Activated effector memory CD4-positive, alpha-beta T cell treated with anti-CD3 and anti-CD28 coated beads, Interleukin-2, amount 50 U/mL, for 16 hours (primary cell): ENCODE results near the gene ATP8A2.
A peak's percentile ranks its signal among the peaks of the same experiment; 100 is the strongest.

Source experiments
- DNase-seq: peaks from one replicate; pipeline ENCODE4 v3.0.0-alpha.2; 2020

Gene ATP8A2

GRCh38 chr13:25868490-25868889 is 496.7 kb downstream of the ATP8A2 start:
- DNase-seq, result no peak

DNA sequence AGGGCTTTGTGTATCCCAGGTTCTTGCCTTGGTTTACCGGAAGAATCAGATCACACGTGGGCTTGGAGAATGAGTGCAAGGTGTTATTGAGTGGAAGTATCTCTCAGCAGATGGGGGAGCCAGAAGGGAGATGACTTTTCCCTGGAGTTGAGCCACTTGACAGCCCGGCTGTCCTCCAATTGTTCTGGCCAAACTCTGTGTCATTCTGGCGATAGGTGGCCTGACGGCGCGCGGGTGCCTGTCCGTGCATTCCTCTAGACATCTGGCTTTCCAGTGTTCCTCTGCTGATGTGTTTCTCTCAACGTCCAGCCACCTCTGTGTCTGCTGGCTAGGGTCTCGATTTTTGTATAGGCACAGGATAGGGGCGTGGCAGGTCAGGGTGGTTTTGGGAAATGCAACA is 498.2 kb downstream of the ATP8A2 start:
- no peak for DNase-seq

DNA sequence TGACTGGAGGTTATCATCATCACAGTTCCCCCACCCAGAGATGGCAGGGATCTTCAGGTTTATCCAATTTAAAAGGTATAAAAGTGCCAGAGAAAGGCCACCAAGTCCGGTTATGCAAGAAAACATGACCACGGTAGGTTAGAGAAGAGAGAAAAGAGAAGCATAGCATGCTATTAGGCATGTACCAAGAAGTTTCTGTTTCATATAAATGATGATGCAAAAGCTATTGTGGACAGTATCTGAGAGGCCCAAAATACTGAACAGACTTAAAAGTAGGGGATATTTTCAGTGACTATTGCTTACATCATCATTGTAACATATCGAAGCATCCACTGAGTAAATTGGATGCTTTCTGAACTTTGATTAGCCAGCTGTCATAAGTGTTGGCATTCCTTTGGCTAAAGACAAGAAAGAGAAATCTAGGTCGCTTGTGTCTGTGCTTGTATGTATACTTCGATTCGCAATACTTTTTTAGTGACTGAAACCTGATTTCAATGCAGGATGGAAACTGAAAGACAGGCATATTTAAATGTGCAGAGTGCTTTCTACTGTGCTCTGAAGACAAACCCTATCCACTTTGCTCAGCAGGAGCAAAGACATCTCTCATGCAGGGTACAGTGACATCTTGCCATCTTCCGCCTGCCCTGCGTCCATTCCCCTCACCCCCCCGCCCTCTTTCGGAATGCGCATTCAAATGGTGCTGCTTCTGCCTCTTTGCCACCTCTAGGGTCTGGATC is 499.8 kb downstream of the ATP8A2 start:
- DNase-seq, result no peak

GRCh38 chr13:25872481-25873241 is 500.9 kb downstream of the ATP8A2 start:
- no peak for DNase-seq

DNA sequence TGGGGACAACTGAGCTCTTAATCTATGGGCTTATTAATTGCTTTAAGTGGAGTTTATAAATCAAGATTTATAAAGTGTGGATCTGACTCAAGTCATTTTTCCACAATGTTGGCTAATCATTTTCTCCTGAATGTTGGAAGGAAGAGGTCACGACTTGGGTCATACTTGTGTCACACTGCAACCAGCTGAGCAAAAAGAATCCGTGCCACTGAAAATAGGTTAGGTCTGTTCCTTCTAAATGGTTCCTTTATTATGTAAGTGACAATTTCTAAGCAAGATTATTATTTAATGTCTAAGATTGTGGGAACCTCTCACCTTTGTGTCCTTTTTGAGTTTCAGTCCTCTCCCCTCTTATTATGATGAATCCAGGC is 501.5 kb downstream of the ATP8A2 start:
- no peak for DNase-seq

DNA sequence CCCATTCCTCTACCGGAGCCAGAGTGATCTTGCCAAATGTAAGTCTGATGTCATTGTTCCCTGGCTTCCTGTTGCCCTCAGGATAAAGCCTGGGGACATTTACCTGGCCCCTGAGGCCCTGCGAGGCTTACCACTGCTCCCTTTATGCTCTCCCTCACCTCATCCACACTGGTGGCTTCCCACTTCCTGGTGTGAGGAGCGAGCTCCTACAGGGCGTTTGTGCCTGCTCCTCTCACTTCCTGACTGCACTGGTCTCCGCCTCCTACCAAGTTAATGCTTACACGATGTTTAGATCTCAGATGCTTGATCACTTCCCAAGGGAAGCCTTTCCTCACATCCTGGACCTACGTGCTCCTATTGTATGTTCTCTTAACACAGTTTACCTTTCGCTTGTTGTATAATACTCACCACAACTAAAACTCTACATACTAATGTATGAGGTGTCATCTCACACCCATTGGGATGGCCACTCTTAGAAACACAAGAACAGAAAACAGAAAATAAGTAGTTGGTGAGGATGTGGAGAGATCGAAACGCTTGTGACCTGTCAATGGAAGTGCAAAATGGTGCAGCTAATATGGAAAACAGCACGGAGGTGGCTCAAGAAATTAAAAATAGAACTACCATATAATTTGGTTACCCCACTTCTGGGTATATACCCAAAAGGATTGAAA is 502.4 kb downstream of the ATP8A2 start:
- no peak for DNase-seq

DNA sequence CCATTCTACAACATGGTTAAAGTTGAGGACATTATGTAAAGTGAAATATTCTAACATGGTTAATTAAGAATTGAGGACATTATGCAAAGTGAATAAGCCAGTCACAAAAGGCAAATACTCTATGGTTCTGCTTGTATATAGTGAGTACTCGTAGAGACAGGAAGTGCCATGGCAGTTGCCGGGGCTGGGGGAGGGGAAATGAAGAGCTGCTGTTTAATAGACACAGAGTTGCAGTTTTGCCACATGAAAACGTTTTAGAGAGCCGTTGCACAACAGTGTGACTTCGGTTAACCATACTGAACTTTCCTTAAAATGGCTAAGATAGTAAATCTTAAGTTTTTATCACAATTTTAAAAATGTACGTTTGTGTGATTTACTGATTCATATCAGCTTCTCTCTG is 503.1 kb downstream of the ATP8A2 start:
- DNase-seq, result peak; percentile 79

DNA sequence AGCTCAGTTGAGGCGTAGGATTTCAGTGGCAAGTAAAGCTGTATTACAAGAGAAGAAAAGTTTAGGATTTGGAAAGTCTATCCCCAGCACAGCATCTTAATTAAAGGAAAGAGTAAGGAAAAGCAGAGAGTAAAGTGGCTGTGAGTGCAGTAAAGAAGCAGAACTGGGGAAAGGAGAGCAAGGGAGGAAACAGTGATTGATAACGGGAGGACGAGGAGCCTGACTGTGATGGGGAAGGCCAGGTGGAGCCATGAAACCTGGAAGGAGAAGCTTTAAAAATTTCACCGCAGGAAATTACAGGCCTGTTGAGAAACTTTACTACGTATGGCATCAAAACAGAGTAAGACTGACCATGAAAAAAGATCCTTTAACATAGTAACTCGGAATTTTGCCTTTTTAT is 504.5 kb downstream of the ATP8A2 start:
- DNase-seq, result no peak

- DNase-seq, result no peak
Measured at GRCh38 chr13:25879466-25879865, 507.7 kb downstream of the ATP8A2 start.

DNA sequence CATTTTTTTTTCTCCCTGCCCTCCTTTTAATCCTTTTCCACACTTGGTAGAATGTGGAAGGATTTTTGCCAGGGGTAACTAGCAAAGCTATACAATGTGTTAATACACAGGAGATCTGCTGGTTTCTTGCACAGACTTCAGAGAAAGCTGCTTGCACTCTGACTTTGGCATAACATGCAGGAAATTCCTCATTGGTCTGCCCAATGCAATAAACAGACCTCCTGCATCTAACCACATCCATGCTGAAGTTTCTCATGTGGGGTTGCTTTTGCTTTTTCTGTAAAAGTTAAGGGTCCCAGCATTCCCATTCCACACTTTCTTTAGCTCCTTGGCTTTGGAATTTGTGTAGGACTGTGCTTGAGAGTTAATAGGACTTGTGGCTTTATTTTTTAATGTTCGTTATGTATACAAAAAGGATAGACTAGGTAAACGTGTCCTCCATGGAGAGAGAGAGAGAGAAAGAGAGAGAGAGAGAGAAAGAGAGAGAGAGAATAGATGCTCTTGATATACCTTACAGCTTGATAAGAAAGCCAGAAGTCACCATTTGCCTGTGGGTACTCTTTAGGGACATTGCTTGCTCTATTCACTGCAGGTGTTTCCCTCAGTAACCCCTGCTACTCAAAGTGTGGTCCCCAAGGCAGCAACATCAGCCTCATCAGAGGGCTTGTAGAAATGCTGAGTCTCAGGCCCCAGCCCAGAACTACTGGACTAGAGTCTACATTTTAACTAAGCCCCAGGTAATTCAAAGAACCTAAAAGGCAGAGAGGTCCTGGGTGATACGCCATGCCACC is 509.6 kb downstream of the ATP8A2 start:
- DNase-seq, result no peak

DNA sequence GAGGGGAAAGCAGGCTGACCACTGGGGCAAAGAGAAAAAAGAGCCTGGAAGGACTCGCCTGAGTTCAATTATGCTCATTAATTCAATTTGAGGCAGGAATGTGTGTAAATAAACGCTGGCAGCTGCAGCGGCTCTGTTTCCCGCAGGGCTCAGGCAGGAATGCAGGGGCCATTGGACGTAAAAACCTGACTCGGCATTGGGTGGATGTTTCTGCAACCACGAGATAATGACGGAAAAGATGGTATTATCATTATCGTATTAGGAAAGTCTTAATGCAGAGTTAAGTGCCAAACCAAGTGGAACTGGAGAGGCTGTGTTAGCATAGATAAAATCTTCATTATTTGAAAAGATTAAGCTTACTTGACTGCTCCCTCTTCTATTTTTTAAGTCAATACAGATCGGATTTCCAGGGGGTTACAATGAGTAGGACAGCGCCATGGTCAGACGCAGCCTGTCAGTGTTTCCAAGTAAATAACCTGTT is 510.2 kb downstream of the ATP8A2 start:
- DNase-seq, result no peak

DNA sequence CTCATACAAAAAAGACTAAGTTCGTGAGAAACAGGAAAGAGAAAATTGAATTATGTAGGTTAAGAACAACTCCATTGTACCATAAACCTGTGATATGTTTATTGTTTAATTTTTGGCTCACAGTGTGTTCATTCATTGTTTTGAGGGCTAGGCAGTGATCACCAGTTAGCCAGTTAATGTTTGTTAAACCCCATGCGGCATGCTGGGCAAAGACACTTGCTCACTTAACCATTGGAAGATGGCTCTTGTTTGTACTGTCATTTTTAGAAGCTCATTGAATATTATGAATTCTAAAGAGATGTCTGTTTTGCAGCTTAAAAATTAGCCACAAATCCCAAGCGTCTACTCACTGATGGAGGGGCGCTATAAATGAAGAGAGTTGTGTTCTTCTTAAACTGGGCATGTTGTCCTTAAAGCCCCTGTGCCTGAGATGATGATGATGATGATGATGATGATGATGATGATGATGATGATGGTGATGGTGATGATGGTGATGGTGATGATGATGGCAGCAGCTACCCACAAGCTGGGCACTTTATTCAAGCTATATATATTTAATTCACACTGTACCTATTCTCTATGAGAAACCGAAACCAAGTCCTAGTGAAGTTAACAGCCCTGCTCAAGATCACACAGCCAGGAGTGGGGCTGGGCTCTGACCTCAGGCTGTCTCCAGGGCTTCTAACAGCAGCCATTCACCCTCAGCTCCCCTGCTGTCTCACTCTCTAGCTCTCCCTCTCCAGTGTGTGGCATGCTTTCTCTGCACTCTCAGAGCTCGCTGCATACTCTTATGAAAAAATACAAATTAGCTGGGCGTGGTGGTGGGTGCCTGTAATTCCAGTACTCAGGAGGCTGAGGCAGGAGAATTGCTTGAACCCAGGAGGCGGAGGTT is 510.9 kb downstream of the ATP8A2 start:
- DNase-seq, result no peak

DNA sequence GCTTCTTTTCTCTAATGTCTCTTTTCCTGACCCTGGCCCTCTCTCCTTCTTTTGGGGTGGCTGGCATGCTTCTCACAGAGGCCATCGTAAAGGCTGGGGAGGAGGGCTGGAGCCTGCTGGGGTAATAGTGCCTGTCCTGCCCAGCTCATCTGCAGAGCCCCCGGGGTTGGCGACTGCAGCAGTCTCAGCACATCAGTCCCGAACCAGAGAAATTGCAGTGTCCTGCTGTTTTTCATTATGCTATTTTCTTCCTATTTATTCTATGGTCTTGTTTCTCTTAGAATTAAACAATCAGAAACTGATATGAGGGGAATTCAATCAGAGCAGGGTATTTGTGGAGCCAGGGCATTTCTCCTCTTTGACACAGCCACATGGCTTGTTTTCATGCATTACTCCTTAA is 513.6 kb downstream of the ATP8A2 start:
- no peak for DNase-seq

GRCh38 chr13:25886438-25887214 is 514.9 kb downstream of the ATP8A2 start:
- DNase-seq, result no peak

- no peak for DNase-seq
Measured at GRCh38 chr13:25887962-25888655, 516.3 kb downstream of the ATP8A2 start.

DNA sequence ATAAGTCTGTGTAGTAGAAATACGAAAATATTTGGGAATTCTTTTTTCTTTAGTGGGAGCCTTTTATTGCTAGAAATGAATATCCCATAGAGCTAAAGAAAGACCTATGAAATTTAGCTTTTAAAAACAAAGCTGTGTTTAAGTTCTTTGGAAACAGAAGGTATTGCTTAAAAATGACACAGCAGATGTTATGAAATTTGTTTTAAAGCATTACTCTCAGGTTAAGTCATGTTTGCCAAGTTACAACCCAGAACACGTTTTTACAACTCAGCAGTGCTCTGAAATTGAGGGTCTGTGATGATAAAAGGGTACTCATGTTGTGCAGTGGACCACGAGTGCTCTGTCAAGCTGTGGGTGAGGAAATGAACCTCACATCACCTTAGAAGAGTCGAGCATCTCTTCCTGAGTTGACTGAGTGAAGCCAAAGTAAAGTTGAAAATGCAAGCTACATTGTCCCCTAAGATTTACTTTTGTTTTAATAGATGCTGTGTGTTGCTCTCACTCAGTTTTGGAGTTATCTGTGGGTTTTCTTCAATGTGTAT is 519.0 kb downstream of the ATP8A2 start:
- DNase-seq, result no peak

DNA sequence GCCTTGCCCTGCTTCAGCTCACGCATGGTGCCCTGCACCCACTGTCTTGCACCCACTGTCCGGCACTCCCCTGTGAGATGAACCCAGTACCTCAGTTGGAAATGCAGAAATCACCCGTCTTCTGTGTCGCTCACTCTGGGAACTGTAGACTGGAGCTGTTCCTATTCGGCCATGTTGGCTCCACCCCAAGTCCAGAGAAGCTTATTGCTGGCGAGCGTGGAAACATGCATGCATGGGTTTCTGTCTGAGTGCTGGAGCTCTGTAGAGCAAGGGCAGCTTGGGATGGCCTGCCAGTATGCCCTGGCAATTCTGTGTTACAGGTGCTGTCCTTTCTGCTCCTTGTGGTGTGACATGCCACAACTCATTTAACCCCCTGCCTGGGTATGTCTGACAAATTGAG is 527.2 kb downstream of the ATP8A2 start:
- no peak for DNase-seq

DNA sequence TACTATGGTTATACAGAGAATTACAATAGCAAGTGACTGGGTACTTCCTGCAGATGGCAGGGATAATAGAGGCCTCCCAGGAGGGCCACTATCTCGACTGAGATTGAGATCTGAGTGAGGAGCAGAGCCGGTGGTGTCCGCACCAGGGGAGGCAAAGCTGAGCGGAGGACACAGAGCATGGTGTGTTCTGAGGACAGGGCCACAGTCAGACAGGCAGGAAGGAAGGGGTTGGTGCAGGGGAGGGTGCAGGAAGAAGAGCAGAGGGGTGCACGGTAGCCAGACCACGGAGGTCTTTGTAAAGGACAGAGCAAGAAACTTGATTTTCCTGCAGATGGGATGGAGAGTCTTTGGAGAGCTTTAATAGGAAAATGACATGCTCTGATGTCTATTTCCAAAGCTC is 527.7 kb downstream of the ATP8A2 start:
- no peak for DNase-seq

DNA sequence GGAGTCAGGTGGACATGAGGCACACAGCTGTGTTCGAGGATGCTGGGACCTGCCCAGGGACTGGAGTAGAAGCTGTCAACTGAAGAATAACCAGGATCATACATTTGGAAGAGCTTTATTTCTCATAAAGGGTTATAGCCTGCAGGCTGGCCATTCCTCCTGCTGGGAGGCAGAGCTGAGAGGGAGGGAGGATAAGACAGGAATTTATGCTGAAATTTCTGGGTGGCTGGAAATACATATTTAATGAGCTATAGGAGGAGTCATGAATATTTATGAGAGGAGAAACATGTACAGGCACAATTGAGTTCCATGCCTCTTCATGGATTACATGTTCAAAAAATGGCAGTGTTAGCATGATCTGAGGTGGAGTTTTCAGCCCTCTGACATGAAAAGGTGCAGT is 528.2 kb downstream of the ATP8A2 start:
- no peak for DNase-seq
